Neural progenitor cell (in vitro differentiated cells): ENCODE data around the gene HOOK2.

Experiments
- CTCF ChIP-seq: fragments of 200-600 bp; sonication (generic); IDR thresholded peaks from 2 replicates; pipeline ENCODE4 v1.5.1; 2017; ENCODE audit warnings: antibody characterized with exemption, mild to moderate bottlenecking
- EZH2 ChIP-seq: fragments of 200-600 bp; sonication (generic); IDR thresholded peaks from 2 replicates; pipeline ENCODE4 v1.6.1; 2017; ENCODE audit warnings: antibody characterized with exemption, mild to moderate bottlenecking, moderate library complexity

- TF ChIP-seq CTCF (no peak), EZH2 (no peak)
Measured at GRCh38 chr19:12783291-12783848, 8.0 kb upstream of the HOOK2 start.
